Measurements from ENCODE around the gene SND1.

- no peak for TF ChIP-seq CTCF (IDR thresholded peaks at IDR 0.05; ENCODE audit: low read depth, low read length, missing input control)
- no peak for TF ChIP-seq GABPA (IDR thresholded peaks at IDR 0.05 in 1 of 2, conservative IDR thresholded peaks at IDR 0.05 in 1 of 2)
- no peak for TF ChIP-seq SP1 (IDR thresholded peaks at IDR 0.05)
- no peak for TF ChIP-seq TAF1 (conservative IDR thresholded peaks at IDR 0.05)
- TF ChIP-seq, protein P1, sequence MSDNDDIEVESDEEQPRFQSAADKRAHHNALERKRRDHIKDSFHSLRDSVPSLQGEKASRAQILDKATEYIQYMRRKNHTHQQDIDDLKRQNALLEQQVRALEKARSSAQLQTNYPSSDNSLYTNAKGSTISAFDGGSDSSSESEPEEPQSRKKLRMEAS (IDR thresholded peaks at IDR 0.05): no peak
- no peak for TF ChIP-seq ATF3 (IDR thresholded peaks at IDR 0.05)
- no peak for TF ChIP-seq RAD21 (IDR thresholded peaks at IDR 0.05)
- no peak for TF ChIP-seq YY1 (IDR thresholded peaks at IDR 0.05)
- TF ChIP-seq ZBTB33 (IDR thresholded peaks at IDR 0.05): no peak
- TF ChIP-seq, protein P2, sequence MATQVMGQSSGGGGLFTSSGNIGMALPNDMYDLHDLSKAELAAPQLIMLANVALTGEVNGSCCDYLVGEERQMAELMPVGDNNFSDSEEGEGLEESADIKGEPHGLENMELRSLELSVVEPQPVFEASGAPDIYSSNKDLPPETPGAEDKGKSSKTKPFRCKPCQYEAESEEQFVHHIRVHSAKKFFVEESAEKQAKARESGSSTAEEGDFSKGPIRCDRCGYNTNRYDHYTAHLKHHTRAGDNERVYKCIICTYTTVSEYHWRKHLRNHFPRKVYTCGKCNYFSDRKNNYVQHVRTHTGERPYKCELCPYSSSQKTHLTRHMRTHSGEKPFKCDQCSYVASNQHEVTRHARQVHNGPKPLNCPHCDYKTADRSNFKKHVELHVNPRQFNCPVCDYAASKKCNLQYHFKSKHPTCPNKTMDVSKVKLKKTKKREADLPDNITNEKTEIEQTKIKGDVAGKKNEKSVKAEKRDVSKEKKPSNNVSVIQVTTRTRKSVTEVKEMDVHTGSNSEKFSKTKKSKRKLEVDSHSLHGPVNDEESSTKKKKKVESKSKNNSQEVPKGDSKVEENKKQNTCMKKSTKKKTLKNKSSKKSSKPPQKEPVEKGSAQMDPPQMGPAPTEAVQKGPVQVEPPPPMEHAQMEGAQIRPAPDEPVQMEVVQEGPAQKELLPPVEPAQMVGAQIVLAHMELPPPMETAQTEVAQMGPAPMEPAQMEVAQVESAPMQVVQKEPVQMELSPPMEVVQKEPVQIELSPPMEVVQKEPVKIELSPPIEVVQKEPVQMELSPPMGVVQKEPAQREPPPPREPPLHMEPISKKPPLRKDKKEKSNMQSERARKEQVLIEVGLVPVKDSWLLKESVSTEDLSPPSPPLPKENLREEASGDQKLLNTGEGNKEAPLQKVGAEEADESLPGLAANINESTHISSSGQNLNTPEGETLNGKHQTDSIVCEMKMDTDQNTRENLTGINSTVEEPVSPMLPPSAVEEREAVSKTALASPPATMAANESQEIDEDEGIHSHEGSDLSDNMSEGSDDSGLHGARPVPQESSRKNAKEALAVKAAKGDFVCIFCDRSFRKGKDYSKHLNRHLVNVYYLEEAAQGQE (IDR thresholded peaks at IDR 0.05): no peak
Measured at GRCh38 chr7:127901895-127902703, 250.1 kb downstream of the SND1 start.

Data from liver (tissue), 3 donors.